Effector memory CD8-positive, alpha-beta T cell (primary cell): Measurements from ENCODE around the gene TMEM120B.
"Not testable (repeated sequence)": the region's sequence is repeated elsewhere in the genome, so short reads cannot be mapped to it uniquely, and the experiment has no call there.

ENCODE experiments used
- ATAC-seq: fragments of 150-1000 bp; cut with Tn5 transposase; replicated peaks from 2 replicates; pipeline ENCODE4 v1.10.0; 2021; ENCODE audit warnings: mild to moderate bottlenecking, moderate library complexity
- DNase-seq, 3 experiments: peaks; one replicate each; pipeline ENCODE4 v3.0.0; 2021
- H3K27ac Mint-ChIP-seq, 2 donors: one replicate each; pipeline ENCODE4 v1.8.0; 2022; ENCODE audit warnings: mild to moderate bottlenecking in 2 of 2, mixed read lengths in 2 of 2, moderate library complexity in 2 of 2
- H3K27me3 Mint-ChIP-seq, 2 donors: one replicate each; pipeline ENCODE4 v1.8.0; 2022; ENCODE audit warnings: mixed read lengths in 2 of 2
- H3K36me3 Mint-ChIP-seq: one replicate; pipeline ENCODE4 v1.8.0; 2022; ENCODE audit warnings: mild to moderate bottlenecking, moderate library complexity, mixed read lengths; ENCODE audit not compliant: insufficient read depth
- H3K4me1 Mint-ChIP-seq, 2 donors: one replicate each; pipeline ENCODE4 v1.8.0; 2022; ENCODE audit warnings: low read depth in 2 of 2, mixed read lengths in 2 of 2
- H3K4me3 Mint-ChIP-seq, 2 donors: one replicate each; pipeline ENCODE4 v1.8.0; 2022; ENCODE audit warnings: mild to moderate bottlenecking in 2 of 2, mixed read lengths in 2 of 2, moderate library complexity in 2 of 2
- H3K9me3 Mint-ChIP-seq, 2 donors: one replicate each; pipeline ENCODE4 v1.8.0; 2022; ENCODE audit warnings: mixed read lengths in 2 of 2

The TMEM120B gene

DNA sequence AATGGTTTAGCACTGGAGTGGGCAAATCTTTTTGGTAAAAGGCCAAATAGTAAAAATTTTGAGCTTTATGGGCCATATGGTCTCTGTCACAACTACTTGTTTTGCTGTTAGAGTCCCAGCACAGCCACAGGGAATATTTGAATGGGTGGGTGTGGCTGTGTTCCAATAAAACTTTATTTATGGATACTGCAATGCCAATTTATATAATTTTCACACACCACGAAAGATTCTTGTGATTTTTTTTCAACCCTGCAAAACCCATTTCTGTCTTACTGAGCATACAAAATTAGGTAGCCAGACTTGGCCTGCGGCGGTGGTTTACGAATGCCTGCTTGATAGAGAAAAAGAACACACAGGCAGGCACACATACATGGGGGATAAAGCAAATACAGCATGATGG lies 28.3 kb downstream of the TMEM120B start:
- no peak for DNase-seq
- H3K27ac Mint-ChIP-seq = no peak overlapping the region
- H3K9me3 Mint-ChIP-seq = no peaks in the 10 kb centered on the region
- H3K4me1 Mint-ChIP-seq = no peaks in the 10 kb centered on the region
- no peaks in the 10 kb centered on the region for H3K27me3 Mint-ChIP-seq
- no peak for ATAC-seq
- H3K36me3 Mint-ChIP-seq = peaks cover 2% of the 10 kb centered on the region
- no peak overlapping the region for H3K4me3 Mint-ChIP-seq

DNA sequence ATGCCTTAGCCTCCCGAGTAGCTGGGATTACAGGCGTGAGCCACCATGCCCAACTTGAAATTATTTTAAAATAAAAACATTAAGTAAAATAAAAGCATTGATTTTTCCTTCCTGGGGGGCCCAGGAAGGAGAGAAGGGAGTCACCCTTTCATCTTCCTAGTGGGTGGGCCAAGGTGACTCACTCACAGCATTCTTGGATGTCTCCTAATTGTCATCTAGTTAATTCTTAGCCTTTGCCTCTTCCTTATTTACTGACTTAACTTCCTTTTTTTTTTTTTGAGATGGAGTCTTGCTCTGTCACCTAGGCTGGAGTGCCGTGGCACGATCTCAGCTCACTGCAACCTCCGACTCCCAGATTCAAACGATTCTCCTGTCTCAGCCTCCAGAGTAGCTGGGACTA lies 29.2 kb downstream of the TMEM120B start:
- H3K4me3 Mint-ChIP-seq = no peak overlapping the region
- no peaks in the 10 kb centered on the region for H3K4me1 Mint-ChIP-seq
- peaks cover 2% of the 10 kb centered on the region for H3K36me3 Mint-ChIP-seq
- DNase-seq = no peak
- no peaks in the 10 kb centered on the region for H3K27me3 Mint-ChIP-seq
- no peak for ATAC-seq
- no peak overlapping the region for H3K27ac Mint-ChIP-seq
- no peaks in the 10 kb centered on the region for H3K9me3 Mint-ChIP-seq

DNA sequence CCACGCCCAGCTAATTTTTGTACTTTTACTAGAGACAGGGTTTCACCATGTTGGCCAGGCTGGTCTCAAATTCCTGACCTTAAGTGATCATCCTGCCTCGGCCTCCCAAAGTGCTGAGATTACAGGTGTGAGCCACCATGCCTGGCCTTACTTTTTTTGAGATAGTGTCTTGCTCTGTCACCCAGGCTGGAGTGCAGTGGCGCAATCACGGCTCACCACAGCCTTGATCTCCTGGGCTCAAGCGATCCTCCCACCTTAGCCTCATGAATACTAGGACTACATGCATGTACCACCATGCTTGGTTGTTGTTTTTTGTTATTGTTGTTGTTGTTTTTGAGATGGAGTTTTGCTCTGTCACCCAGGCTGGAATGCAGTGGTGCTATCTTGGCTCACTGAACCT lies 33.0 kb downstream of the TMEM120B start:
- not testable (repeated sequence) for H3K4me3 Mint-ChIP-seq, H3K4me1 Mint-ChIP-seq, H3K27me3 Mint-ChIP-seq, H3K9me3 Mint-ChIP-seq, H3K27ac Mint-ChIP-seq, DNase-seq, H3K36me3 Mint-ChIP-seq, ATAC-seq

DNA sequence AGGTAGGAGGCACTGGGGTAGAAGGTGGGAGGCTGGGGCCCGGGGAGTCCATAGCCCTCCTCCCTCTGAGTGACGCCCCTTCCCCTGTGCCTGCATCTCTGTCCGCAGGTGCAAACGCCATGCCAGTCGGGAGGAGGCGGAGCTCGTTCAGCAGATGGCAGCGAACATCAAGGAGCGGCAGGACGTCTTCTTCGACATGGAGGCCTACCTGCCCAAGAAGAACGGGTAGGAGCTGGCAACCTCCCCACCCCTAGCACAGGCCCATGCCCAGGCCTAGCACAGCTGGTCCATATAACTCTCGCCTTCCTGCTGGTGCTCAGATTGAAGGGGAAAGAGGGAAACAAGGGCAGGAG lies 35.6 kb downstream of the TMEM120B start:
- DNase-seq (no peak), ATAC-seq (no peak)
- Mint-ChIP-seq H3K27me3 (no peaks in the 10 kb centered on the region), H3K4me3 (no peak overlapping the region), H3K4me1 (peaks cover 4 to 5% of the 10 kb centered on the region in 2 donors), H3K36me3 (peaks cover 23% of the 10 kb centered on the region), H3K9me3 (no peaks in the 10 kb centered on the region), H3K27ac (peak overlapping the region in 1 of 2 donors; percentile 81)

DNA sequence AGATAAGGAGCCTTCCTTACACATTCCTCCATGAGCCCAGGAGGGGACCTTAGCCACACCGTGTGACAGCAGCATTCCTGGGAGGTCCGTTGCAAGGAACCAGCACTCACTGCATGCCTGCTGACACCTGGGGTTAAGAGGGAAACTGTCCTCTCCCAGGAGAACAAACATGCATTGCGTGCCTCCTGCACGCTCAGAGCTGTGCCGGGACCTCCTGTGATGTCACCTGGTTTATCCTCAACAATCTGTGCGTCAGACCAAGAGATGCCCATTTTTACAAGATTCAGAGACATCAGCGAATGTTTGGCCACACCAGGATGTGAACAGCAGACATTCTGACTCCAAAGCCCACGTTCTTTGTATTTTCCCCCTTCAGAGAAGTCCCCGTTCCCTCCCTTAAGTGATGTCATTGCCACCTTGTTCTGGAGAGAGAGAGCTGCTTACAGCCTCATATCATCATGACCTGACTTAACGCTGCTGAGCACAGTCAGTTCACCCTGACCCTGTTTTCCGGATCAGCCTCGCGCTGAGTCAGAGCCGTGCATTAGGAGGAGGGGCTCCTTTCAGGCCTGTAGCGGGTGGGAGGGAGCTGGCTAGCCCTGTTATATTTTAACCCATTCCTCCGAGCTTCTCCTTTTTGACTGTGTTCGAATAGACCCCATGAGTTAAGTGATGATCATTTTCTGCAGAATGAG lies 36.2 kb downstream of the TMEM120B start:
- Mint-ChIP-seq H3K9me3 (no peaks in the 10 kb centered on the region), H3K4me1 (peaks cover 4 to 5% of the 10 kb centered on the region in 2 donors), H3K27ac (peak overlapping the region in 1 of 2 donors; percentile 81), H3K4me3 (no peak overlapping the region), H3K27me3 (no peaks in the 10 kb centered on the region), H3K36me3 (peaks cover 23% of the 10 kb centered on the region)
- peak; percentile 23 for ATAC-seq
- no peak for DNase-seq

DNA sequence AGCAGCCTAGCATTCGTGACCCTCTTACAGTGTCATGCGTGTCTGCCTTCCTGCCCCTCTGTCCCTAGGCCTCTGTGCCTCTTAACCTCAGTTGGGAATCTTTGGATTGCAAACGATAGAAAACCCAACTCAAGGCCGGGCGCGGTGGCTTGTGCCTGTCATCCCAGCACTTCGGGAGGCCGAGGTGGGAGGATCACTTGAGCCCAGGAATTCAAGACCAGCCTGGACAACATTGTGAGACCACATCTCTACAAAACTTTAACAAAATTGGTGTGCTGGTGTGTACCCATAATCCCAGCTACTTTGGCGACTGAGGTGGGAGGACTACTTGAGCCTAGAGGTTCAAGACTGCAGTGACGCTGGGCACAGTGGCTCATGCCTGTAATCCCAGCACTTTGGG lies 36.7 kb downstream of the TMEM120B start:
- Mint-ChIP-seq H3K9me3 (no peaks in the 10 kb centered on the region), H3K4me3 (no peak overlapping the region), H3K27me3 (no peaks in the 10 kb centered on the region), H3K4me1 (peaks cover 4 to 5% of the 10 kb centered on the region in 2 donors), H3K27ac (peak overlapping the region in 1 of 2 donors; percentile 81), H3K36me3 (peaks cover 23% of the 10 kb centered on the region)
- ATAC-seq (no peak), DNase-seq (no peak)

DNA sequence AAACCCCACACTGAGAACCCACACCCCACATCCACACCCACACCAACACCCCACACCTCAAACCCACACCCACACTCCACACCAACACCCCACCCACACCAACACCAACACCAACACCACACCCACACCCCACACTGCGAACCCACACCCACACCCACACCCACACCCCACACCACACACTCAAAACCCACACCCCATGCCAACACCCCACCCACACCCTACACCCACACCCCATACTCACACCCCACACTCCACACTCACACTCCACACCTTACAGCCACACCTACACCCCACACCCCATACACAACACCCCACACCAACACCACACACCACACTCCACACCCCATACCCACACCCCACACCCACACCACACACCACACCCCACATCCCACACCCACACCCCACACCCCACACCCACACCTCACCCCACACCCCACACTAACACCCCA lies 38.0 kb downstream of the TMEM120B start:
- Mint-ChIP-seq H3K4me1 (peaks cover 4 to 5% of the 10 kb centered on the region in 2 donors), H3K27me3 (no peaks in the 10 kb centered on the region), H3K27ac (peak overlapping the region; percentile 73 to 75), H3K9me3 (no peaks in the 10 kb centered on the region), H3K4me3 (no peak overlapping the region), H3K36me3 (peaks cover 23% of the 10 kb centered on the region)
- ATAC-seq (peak; percentile 69), DNase-seq (peak; percentile 29 to 36 (median 35))

DNA sequence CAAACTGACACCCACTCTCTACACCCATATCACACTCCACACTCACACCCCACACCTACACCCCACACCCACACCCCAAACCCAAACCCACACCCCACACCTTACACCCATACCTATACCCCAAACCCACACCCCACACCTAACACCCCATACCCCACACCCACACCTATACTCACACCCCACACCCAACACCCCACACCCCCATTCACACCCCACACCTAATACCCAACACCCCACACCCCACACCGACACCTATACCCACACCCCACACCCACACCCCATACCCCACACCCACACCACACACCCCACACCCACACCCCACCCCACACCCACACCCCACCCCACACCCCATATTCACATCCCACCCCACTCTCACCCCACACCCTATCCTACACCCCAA lies 38.5 kb downstream of the TMEM120B start:
- peaks cover 23% of the 10 kb centered on the region for H3K36me3 Mint-ChIP-seq
- no peaks in the 10 kb centered on the region for H3K9me3 Mint-ChIP-seq
- peaks cover 4 to 5% of the 10 kb centered on the region in 2 donors for H3K4me1 Mint-ChIP-seq
- ATAC-seq = no peak
- DNase-seq = peak in 2 of 3 experiments; percentile 13 to 27
- no peak overlapping the region for H3K4me3 Mint-ChIP-seq
- H3K27me3 Mint-ChIP-seq = no peaks in the 10 kb centered on the region
- peak overlapping the region; percentile 73 to 88 for H3K27ac Mint-ChIP-seq

DNA sequence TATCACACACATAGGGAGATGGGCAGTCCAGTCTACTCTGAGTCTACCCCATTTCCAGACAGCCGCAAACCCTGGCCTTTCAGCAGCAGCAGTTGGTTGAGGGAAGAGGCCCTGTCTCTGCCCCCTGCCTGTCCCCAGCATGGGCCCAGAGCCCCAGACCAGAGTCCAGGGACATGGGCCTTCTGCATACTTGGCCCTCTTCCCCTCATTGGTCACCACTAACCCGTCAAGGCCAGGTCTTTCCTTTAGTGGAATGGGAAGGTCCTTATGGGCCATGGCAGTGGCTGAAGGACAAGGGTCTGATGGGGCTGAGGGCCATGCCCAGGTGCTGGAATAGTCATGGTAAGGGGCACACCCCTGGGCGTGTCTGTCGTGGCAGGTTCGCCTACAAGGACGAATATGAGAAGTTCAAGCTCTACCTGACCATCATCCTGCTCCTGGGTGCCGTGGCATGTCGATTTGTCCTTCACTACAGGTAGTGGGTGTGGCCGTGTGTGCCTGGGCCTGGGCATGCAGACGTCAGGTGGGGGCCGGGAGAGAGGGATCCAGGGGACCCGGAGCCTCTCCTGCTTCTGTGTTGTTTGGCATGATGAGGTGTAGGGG lies 39.3 kb downstream of the TMEM120B start:
- no peak for ATAC-seq
- peaks cover 23% of the 10 kb centered on the region for H3K36me3 Mint-ChIP-seq
- H3K27ac Mint-ChIP-seq = peak overlapping the region; percentile 29 to 88
- H3K4me1 Mint-ChIP-seq = peaks cover 10% of the 10 kb centered on the region in 2 donors
- no peaks in the 10 kb centered on the region for H3K27me3 Mint-ChIP-seq
- peak overlapping the region in 1 of 2 donors; percentile 44 for H3K4me3 Mint-ChIP-seq
- H3K9me3 Mint-ChIP-seq = no peaks in the 10 kb centered on the region
- no peak for DNase-seq

DNA sequence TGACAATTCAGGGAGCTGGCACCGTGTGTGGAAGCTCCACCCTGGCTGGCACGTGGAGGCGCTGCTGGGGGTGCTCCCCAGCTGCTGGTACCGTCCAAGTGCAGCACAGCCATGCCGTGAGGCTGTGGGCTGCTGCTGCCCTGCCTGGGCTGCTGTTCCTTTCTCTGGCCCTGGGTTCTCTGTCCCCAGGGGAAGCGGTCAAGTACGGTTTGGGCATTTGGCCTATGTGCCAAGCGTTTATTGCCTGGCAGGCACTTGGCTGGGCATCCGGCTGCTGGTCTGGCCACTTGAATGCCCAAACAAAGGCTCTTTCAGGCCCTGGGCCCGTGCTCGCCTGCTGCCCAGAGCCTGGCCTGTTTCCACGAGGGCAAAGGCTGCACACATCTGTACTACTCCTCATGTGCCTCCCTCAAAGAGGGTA lies 41.3 kb downstream of the TMEM120B start:
- Mint-ChIP-seq H3K27ac (no peak overlapping the region), H3K27me3 (no peaks in the 10 kb centered on the region), H3K4me1 (peaks cover 11 to 12% of the 10 kb centered on the region in 2 donors), H3K9me3 (no peaks in the 10 kb centered on the region), H3K4me3 (no peak overlapping the region), H3K36me3 (peaks cover 23% of the 10 kb centered on the region)
- ATAC-seq (no peak), DNase-seq (no peak)

DNA sequence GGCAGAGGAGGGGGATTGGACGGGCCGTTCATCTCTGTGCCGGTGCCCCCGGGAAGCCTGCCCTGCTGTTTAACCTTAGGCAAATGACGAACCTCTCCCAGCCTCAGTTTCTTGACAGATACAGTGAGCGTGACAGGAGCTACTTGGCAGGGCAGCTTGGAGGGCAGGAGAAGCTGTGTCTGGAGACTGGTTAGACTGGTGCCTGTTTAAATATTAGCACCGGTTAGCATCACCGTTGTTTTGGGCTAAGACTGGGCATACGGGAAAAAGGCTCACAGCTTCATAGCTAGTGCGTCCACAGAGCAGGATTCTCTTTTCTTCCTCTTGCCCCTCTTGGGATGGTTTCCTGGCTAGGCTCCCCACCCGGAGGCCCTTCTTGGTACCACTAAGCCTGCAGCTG lies 42.3 kb downstream of the TMEM120B start:
- Mint-ChIP-seq H3K4me3 (no peak overlapping the region), H3K36me3 (peaks cover 19% of the 10 kb centered on the region), H3K27me3 (no peaks in the 10 kb centered on the region), H3K27ac (no peak overlapping the region), H3K4me1 (peaks cover 11 to 12% of the 10 kb centered on the region in 2 donors), H3K9me3 (no peaks in the 10 kb centered on the region)
- DNase-seq (no peak), ATAC-seq (no peak)

DNA sequence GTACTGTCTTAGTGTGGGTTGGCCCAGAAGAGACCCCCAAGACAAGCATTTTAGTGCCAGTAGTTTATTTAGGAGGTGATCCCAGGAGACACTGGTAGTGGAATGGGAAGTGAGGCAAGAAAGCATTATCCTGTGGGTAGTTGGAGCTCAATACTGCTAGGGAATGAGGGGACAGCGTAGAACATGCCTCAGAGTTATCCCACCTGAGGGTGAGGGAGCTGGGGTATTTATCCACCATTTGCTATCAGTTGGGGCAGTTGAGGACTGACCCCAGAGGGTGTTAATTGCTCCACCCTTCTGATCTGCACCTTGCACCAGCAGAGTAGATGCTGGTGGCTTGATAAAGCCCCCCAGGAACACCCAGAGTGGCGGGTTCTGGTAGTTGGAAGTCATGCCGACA lies 43.0 kb downstream of the TMEM120B start:
- DNase-seq (no peak), ATAC-seq (no peak)
- peaks cover 11 to 12% of the 10 kb centered on the region in 2 donors for H3K4me1 Mint-ChIP-seq
- no peaks in the 10 kb centered on the region for H3K27me3 Mint-ChIP-seq
- no peak overlapping the region for H3K4me3 Mint-ChIP-seq
- H3K27ac Mint-ChIP-seq = no peak overlapping the region
- H3K36me3 Mint-ChIP-seq = peaks cover 14% of the 10 kb centered on the region
- no peaks in the 10 kb centered on the region for H3K9me3 Mint-ChIP-seq

DNA sequence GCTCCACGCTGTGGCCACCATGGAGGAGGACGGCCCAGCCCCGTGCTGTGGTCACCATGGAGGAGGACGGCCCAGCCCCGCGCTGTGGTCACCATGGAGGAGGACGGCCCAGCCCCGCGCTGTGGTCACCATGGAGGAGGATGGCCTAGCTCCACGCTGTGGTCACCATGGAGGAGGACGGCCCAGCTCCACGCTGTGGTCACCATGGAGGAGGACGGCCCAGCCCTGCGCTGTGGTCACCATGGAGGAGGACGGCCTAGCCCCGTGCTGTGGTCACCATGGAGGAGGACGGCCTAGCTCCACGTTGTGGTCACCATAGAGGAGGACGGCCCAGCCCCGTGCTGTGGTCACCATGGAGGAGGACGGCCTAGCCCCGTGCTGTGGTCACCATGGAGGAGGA lies 46.0 kb downstream of the TMEM120B start:
- not testable (repeated sequence) for H3K36me3 Mint-ChIP-seq, H3K4me1 Mint-ChIP-seq, H3K27ac Mint-ChIP-seq, DNase-seq, H3K27me3 Mint-ChIP-seq, H3K4me3 Mint-ChIP-seq, ATAC-seq, H3K9me3 Mint-ChIP-seq

DNA sequence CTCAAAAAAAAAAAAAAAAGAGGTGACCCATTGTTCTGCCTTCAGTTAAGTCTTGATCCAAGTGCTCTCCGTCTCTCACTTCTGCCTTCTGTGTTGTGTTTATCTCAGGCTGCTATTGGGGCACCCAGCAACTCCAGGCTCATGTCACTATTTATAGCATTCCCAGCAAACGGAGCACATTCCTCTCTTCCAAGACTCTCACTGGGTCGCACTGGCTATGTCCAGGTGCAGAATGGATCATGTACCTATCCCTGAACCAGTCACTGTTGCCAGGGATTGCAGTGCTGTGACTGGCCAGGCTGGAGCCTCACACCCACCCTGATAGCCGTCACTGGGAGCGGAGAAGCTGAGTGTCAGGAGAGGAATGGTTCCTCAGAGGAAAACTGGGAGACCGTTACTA lies 49.7 kb downstream of the TMEM120B start:
- peaks cover 2% of the 10 kb centered on the region for H3K36me3 Mint-ChIP-seq
- no peaks in the 10 kb centered on the region for H3K4me1 Mint-ChIP-seq
- ATAC-seq (no peak), DNase-seq (no peak)
- no peaks in the 10 kb centered on the region for H3K9me3 Mint-ChIP-seq
- H3K27ac Mint-ChIP-seq = no peak overlapping the region
- no peaks in the 10 kb centered on the region for H3K27me3 Mint-ChIP-seq
- no peak overlapping the region for H3K4me3 Mint-ChIP-seq
